ENCODE data around the gene SCO1.

DNA sequence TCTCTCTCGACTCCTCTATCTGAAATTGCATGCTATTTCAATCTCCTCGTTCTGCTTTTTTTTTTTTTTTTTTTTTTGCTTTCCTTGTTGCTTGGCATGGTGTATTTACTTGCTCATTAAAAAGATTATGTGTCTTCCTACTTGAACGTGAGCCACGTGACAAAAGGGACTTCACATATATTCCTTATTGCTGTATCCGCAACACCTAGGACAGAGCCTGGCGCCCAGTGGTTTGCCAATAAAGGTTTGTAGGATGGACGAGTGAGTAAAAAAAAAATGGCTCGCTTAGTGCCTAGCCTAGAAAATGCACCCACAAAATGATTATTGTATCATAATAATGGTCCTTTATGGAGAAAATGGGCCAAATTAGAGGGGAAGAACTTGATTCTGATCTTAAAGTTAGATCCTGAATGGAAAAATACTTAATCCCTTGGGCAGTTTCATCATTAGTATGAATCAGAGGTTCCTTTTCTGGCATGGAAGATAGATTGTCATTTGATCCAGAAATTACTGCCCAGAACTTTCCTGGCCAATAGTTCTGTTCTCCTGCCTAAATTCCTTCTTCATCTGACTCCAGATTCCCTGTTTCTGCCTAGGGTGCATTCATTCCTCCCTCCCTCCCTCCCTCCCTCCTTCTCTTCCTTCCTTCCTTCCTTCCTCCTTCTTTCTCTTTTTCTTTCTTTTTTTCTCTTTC lies 46.1 kb upstream of the SCO1 start:
- TF ChIP-seq, protein P1, sequence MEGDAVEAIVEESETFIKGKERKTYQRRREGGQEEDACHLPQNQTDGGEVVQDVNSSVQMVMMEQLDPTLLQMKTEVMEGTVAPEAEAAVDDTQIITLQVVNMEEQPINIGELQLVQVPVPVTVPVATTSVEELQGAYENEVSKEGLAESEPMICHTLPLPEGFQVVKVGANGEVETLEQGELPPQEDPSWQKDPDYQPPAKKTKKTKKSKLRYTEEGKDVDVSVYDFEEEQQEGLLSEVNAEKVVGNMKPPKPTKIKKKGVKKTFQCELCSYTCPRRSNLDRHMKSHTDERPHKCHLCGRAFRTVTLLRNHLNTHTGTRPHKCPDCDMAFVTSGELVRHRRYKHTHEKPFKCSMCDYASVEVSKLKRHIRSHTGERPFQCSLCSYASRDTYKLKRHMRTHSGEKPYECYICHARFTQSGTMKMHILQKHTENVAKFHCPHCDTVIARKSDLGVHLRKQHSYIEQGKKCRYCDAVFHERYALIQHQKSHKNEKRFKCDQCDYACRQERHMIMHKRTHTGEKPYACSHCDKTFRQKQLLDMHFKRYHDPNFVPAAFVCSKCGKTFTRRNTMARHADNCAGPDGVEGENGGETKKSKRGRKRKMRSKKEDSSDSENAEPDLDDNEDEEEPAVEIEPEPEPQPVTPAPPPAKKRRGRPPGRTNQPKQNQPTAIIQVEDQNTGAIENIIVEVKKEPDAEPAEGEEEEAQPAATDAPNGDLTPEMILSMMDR (IDR thresholded peaks at IDR 0.05) = no peak
- TF ChIP-seq EP300 (IDR thresholded peaks at IDR 0.05) = no peak

Data from gastroesophageal sphincter (tissue), 3 donors.